ENCODE measurements around the gene SMYD3.
"Not testable (repeated sequence)": the region's sequence is repeated elsewhere in the genome, so short reads cannot be mapped to it uniquely, and the experiment has no call there.

SMYD3 gene

GRCh38 chr1:246351721-246352120 is 155.4 kb downstream of the SMYD3 start:
- DNase-seq (ENCODE audit: low spot score) = no peak

- DNase-seq (ENCODE audit: low spot score) = no peak
Measured at GRCh38 chr1:246350745-246351144, 156.3 kb downstream of the SMYD3 start.

- no peak for DNase-seq (ENCODE audit: low spot score)
Measured at GRCh38 chr1:246343937-246344336, 163.1 kb downstream of the SMYD3 start.

- DNase-seq (ENCODE audit: low spot score) = no peak
Measured at GRCh38 chr1:246343251-246343650, 163.8 kb downstream of the SMYD3 start.

GRCh38 chr1:246338546-246338945 is 168.5 kb downstream of the SMYD3 start:
- DNase-seq (ENCODE audit: low spot score) = no peak

GRCh38 chr1:246338098-246338497 is 169.0 kb downstream of the SMYD3 start:
- no peak for DNase-seq (ENCODE audit: low spot score)

- DNase-seq (ENCODE audit: low spot score) = no peak
Measured at GRCh38 chr1:246335151-246335550, 171.9 kb downstream of the SMYD3 start.

- DNase-seq (ENCODE audit: low spot score) = no peak
Measured at GRCh38 chr1:246333855-246334254, 173.2 kb downstream of the SMYD3 start.

GRCh38 chr1:246332078-246332477 is 175.0 kb downstream of the SMYD3 start:
- DNase-seq (ENCODE audit: low spot score) = no peak

- no peak for DNase-seq (ENCODE audit: low spot score)
Measured at GRCh38 chr1:246329900-246330299, 177.2 kb downstream of the SMYD3 start.

GRCh38 chr1:246329292-246329691 is 177.8 kb downstream of the SMYD3 start:
- DNase-seq (ENCODE audit: low spot score) = not testable (repeated sequence)

- no peak for DNase-seq (ENCODE audit: low spot score)
Measured at GRCh38 chr1:246324711-246325110, 182.4 kb downstream of the SMYD3 start.

GRCh38 chr1:246324033-246324432 is 183.0 kb downstream of the SMYD3 start:
- not testable (repeated sequence) for DNase-seq (ENCODE audit: low spot score)

- DNase-seq (ENCODE audit: low spot score) = no peak
Measured at GRCh38 chr1:246320286-246320685, 186.8 kb downstream of the SMYD3 start.

- no peak for DNase-seq (ENCODE audit: low spot score)
Measured at GRCh38 chr1:246319083-246319714, 187.9 kb downstream of the SMYD3 start.

GRCh38 chr1:246318622-246319021 is 188.5 kb downstream of the SMYD3 start:
- no peak for DNase-seq (ENCODE audit: low spot score)

- no peak for DNase-seq (ENCODE audit: low spot score)
Measured at GRCh38 chr1:246318036-246318359, 189.1 kb downstream of the SMYD3 start.

GRCh38 chr1:246317332-246318035 is 189.6 kb downstream of the SMYD3 start:
- DNase-seq (ENCODE audit: low spot score) = no peak

- DNase-seq (ENCODE audit: low spot score) = no peak
Measured at GRCh38 chr1:246311461-246311860, 195.6 kb downstream of the SMYD3 start.

GRCh38 chr1:246309247-246309884 is 197.7 kb downstream of the SMYD3 start:
- DNase-seq (ENCODE audit: low spot score) = no peak

- no peak for DNase-seq (ENCODE audit: low spot score)
Measured at GRCh38 chr1:246308533-246309075, 198.5 kb downstream of the SMYD3 start.

- DNase-seq (ENCODE audit: low spot score) = no peak
Measured at GRCh38 chr1:246306415-246307037, 200.6 kb downstream of the SMYD3 start.

Measured in pons (tissue), 1 donor.